Epithelial cell of prostate (primary cell): ENCODE data around the gene CHTF18.
"Not testable (repeated sequence)": the region's sequence is repeated elsewhere in the genome, so short reads cannot be mapped to it uniquely, and the experiment has no call there.

Source experiments
- DNase-seq: peaks from one replicate; pipeline ENCODE4 v3.0.0-alpha.2; 2011; ENCODE audit warnings: low read depth, low spot score
- H3K27ac ChIP-seq: fragments of 450-650 bp; 2 replicates; pipeline ENCODE4 v1.5.1; 2017; ENCODE audit warnings: mild to moderate bottlenecking

The CHTF18 gene

GRCh38 chr16:772959-773358 lies 15.5 kb upstream of the CHTF18 start:
- H3K27ac ChIP-seq, result no peak overlapping the region
- no peak for DNase-seq

GRCh38 chr16:774086-775001 lies 14.1 kb upstream of the CHTF18 start:
- no peak for DNase-seq
- H3K27ac ChIP-seq, result no peak overlapping the region

- H3K27ac ChIP-seq, result no peak overlapping the region
- no peak for DNase-seq
Measured at GRCh38 chr16:775236-775796, 13.1 kb upstream of the CHTF18 start.

GRCh38 chr16:776298-776697 lies 12.1 kb upstream of the CHTF18 start:
- H3K27ac ChIP-seq, DNase-seq: not testable (repeated sequence)

GRCh38 chr16:776824-777223 lies 11.6 kb upstream of the CHTF18 start:
- H3K27ac ChIP-seq, result no peak overlapping the region
- no peak for DNase-seq

GRCh38 chr16:777826-778225 lies 10.6 kb upstream of the CHTF18 start:
- no peak for DNase-seq
- H3K27ac ChIP-seq, result no peak overlapping the region

- H3K27ac ChIP-seq, result no peak overlapping the region
- DNase-seq, result no peak
Measured at GRCh38 chr16:778447-778846, 10.0 kb upstream of the CHTF18 start.

GRCh38 chr16:778909-779527 lies 9.4 kb upstream of the CHTF18 start:
- DNase-seq, result no peak
- H3K27ac ChIP-seq, result no peak overlapping the region

- no peak overlapping the region for H3K27ac ChIP-seq
- DNase-seq, result no peak
Measured at GRCh38 chr16:779561-779960, 8.9 kb upstream of the CHTF18 start.

- no peak overlapping the region for H3K27ac ChIP-seq
- no peak for DNase-seq
Measured at GRCh38 chr16:780296-780695, 8.1 kb upstream of the CHTF18 start.

GRCh38 chr16:781346-782010 lies 6.9 kb upstream of the CHTF18 start:
- DNase-seq, result no peak

GRCh38 chr16:782258-782657 lies 6.2 kb upstream of the CHTF18 start:
- no peak for DNase-seq
- H3K27ac ChIP-seq, result no peak overlapping the region

More at GRCh38 chr16:781346-782010, 6.9 kb upstream of the CHTF18 start:
- no peak overlapping the region for H3K27ac ChIP-seq

- no peak for DNase-seq
- no peak overlapping the region for H3K27ac ChIP-seq
Measured at GRCh38 chr16:782766-783403, 5.5 kb upstream of the CHTF18 start.

GRCh38 chr16:783404-784161 lies 4.8 kb upstream of the CHTF18 start:
- H3K27ac ChIP-seq, result no peak overlapping the region
- DNase-seq, result no peak

- H3K27ac ChIP-seq, result no peak overlapping the region
- no peak for DNase-seq
Measured at GRCh38 chr16:784431-784830, 4.0 kb upstream of the CHTF18 start.

GRCh38 chr16:785563-786535 lies 2.6 kb upstream of the CHTF18 start:
- no peak overlapping the region for H3K27ac ChIP-seq
- no peak for DNase-seq

- DNase-seq, result no peak
- no peak overlapping the region for H3K27ac ChIP-seq
Measured at GRCh38 chr16:787321-787966, 976 bp upstream of the CHTF18 start.

- no peak within 1 kb of the TSS for H3K27ac ChIP-seq
- no peak for DNase-seq
Measured at GRCh38 chr16:787978-788398, 432 bp upstream of the CHTF18 start, which contains the start of gene RPUSD1. Gene RPUSD1 (minus strand): TSS chr16:788381. CDS start chr16:787737, 644 bp downstream.
